CD1c-positive myeloid dendritic cell (primary cell): ENCODE results near the gene CCRL2.
A peak's percentile ranks its signal among the peaks of the same experiment; 100 is the strongest.

Source experiments
- DNase-seq: peaks from one replicate; pipeline ENCODE4 v3.0.0-alpha.2; 2016; ENCODE audit errors: extremely low spot score

The CCRL2 gene

DNA sequence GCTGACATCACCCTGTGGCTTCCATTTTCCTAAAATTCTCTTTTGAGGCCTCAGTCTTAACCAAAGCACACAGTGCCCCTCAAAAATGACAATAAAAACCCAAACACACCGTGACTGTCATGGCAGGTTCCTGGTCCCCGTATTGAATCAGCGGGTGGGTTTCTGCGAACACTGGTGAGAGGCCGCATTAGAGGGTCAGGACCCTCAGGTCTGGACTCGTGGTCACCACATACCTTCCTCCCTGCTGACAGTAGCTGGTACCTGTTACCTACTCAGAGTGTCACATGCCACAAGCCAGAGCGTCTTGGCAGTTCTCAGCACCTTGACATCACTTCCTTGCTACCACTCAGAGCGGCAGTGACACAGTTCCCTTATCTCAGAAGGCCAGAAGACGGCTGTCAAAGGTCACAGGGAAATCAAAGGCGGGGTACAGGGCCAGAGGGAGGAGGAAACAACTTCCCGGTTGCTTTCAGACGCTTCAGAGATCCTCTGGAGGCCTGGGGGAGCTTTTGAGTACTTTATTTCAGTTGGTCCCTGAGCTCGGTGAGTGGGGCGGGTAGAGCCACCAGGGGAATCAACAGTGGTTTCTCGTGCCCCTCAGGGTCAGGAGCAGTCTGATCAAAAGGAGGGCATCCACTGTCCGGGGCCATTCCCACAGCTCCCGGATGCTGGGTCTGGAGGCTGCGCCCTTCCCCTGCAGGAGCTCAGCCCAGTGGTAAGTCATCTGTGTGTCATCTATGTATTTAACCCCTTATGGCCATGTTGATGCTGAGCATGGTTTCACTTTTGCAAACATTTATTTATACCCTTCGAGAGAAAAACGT lies at the start of gene CCRL2, which contains the start of gene CCR5AS:
Gene CCRL2 (plus strand): TSS at position 472 of the 824 bp plus-strand sequence. CDS start 821 bp downstream, outside the sequence.
Gene CCR5AS (minus strand): TSS at position 279 of the 824 bp plus-strand sequence.
- peak; percentile 91 for DNase-seq

- no peak for DNase-seq
Observed at GRCh38 chr3:46358466-46358865, 48.6 kb upstream of the CCRL2 start.

- peak; percentile 69 for DNase-seq
Observed at GRCh38 chr3:46359733-46360493, 47.1 kb upstream of the CCRL2 start.

DNA sequence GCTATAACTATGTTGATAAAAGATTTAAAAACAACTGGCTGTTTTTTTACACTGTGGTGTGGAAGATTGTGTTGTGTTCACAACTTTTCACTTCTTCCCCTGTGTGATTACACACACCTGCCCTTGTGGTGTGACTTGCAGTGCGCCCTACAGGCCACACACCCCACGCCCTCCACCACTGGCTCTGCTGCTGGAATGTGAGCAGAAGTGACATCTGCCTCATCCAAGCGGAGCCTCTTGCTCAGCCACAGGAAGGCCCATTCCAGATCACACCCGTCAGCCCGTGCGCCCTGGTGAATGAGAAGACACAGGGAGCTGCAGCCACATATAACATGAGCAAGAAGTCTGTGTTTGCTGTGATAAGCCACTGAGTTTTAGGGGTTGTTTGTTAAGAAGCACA lies 46.2 kb upstream of the CCRL2 start:
- peak; percentile 64 for DNase-seq

GRCh38 chr3:46361408-46362283 lies 45.4 kb upstream of the CCRL2 start:
- DNase-seq: peak; percentile 84

GRCh38 chr3:46365041-46365440 lies 42.0 kb upstream of the CCRL2 start:
- no peak for DNase-seq

DNA sequence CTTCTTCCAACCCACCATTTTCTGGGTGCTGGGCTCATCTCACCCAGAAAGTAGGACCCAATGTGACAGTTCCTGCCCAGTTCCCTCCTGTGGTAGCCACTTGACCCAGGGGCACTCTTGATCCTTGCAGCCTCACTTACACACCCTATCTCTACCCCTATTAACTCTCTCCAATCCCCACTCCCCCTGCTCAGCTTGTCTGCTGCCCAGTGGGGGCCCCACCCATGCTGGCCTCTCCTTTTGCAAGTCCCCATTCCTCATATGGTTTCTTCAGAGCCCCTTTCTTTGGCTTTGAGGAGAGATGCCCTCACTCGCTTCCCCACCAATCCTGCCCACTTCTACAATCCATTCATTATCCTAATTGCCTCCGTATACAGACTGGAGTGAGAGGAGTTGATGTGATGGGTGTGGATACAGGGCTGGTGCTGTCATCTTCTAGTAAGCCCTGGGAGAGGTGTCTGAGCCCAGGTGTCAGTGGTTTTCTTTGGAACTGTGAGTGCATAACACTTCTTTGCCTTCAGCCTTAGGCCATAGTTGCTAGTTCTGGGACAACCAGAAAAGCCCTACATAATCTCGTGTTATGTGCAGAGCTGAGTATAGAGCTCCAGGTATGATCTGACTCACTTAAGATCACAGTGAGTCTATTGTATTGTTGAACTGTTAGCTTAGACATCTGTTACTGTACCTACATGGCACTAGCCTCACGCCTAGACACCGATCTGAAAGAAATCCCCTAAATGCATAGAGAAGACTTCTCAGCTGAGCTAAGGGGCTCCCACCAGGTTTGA lies 41.1 kb upstream of the CCRL2 start:
- no peak for DNase-seq

- DNase-seq: no peak
Observed at GRCh38 chr3:46367811-46368210, 39.2 kb upstream of the CCRL2 start.

DNA sequence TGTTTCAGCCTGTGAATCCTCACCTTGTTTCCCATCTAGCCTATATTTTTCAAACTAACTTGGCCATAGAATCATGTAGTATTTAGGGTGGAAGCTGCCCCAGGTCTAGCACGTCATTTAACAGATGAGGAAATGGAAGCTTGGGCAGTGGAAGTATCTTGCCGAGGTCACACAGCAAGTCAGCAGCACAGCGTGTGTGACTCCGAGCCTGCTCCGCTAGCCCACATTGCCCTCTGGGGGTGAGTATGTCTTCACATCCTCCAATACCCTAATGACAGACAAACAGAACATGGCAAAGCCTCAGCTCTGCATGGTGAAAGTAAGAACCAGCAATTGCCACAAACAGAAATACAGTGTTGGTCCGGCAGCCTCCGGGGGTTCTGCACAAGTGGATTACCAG lies 38.5 kb upstream of the CCRL2 start:
- DNase-seq: peak; percentile 90

- no peak for DNase-seq
Observed at GRCh38 chr3:46369151-46369550, 37.9 kb upstream of the CCRL2 start.

DNA sequence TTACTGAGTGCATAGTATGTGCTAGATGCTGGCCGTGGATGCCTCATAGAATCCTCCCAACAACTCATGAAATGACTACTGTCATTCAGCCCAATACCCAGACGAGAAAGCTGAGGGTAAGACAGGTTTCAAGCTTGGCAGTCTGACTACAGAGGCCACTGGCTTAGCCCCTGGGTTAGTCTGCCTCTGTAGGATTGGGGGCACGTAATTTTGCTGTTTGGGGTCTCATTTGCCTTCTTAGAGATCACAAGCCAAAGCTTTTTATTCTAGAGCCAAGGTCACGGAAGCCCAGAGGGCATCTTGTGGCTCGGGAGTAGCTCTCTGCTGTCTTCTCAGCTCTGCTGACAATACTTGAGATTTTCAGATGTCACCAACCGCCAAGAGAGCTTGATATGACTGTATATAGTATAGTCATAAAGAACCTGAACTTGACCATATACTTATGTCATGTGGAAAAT lies 37.4 kb upstream of the CCRL2 start:
- peak; percentile 36 for DNase-seq

DNA sequence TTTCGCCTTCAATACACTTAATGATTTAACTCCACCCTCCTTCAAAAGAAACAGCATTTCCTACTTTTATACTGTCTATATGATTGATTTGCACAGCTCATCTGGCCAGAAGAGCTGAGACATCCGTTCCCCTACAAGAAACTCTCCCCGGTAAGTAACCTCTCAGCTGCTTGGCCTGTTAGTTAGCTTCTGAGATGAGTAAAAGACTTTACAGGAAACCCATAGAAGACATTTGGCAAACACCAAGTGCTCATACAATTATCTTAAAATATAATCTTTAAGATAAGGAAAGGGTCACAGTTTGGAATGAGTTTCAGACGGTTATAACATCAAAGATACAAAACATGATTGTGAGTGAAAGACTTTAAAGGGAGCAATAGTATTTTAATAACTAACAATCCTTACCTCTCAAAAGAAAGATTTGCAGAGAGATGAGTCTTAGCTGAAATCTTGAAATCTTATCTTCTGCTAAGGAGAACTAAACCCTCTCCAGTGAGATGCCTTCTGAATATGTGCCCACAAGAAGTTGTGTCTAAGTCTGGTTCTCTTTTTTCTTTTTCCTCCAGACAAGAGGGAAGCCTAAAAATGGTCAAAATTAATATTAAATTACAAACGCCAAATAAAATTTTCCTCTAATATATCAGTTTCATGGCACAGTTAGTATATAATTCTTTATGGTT lies 36.1 kb upstream of the CCRL2 start, which contains the start of gene CCR5:
Gene CCR5 (plus strand): TSS at position 108 of the 680 bp plus-strand sequence. CDS start 1,957 bp downstream, outside the sequence.
- DNase-seq: peak; percentile 42

DNA sequence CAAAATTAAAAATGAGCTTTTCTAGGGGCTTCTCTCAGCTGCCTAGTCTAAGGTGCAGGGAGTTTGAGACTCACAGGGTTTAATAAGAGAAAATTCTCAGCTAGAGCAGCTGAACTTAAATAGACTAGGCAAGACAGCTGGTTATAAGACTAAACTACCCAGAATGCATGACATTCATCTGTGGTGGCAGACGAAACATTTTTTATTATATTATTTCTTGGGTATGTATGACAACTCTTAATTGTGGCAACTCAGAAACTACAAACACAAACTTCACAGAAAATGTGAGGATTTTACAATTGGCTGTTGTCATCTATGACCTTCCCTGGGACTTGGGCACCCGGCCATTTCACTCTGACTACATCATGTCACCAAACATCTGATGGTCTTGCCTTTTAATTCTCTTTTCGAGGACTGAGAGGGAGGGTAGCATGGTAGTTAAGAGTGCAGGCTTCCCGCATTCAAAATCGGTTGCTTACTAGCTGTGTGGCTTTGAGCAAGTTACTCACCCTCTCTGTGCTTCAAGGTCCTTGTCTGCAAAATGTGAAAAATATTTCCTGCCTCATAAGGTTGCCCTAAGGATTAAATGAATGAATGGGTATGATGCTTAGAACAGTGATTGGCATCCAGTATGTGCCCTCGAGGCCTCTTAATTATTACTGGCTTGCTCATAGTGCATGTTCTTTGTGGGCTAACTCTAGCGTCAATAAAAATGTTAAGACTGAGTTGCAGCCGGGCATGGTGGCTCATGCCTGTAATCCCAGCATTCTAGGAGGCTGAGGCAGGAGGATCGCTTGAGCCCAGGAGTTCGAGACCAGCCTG lies 35.3 kb upstream of the CCRL2 start:
- DNase-seq: no peak

GRCh38 chr3:46372492-46373359 lies 34.3 kb upstream of the CCRL2 start:
- DNase-seq: peak; percentile 62

GRCh38 chr3:46374755-46375154 lies 32.3 kb upstream of the CCRL2 start:
- no peak for DNase-seq

DNA sequence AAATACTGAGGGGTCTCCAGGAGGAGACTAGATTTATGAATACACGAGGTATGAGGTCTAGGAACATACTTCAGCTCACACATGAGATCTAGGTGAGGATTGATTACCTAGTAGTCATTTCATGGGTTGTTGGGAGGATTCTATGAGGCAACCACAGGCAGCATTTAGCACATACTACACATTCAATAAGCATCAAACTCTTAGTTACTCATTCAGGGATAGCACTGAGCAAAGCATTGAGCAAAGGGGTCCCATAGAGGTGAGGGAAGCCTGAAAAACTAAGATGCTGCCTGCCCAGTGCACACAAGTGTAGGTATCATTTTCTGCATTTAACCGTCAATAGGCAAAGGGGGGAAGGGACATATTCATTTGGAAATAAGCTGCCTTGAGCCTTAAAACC lies 31.8 kb upstream of the CCRL2 start:
- DNase-seq: no peak

GRCh38 chr3:46375814-46376213 lies 31.2 kb upstream of the CCRL2 start:
- no peak for DNase-seq

DNA sequence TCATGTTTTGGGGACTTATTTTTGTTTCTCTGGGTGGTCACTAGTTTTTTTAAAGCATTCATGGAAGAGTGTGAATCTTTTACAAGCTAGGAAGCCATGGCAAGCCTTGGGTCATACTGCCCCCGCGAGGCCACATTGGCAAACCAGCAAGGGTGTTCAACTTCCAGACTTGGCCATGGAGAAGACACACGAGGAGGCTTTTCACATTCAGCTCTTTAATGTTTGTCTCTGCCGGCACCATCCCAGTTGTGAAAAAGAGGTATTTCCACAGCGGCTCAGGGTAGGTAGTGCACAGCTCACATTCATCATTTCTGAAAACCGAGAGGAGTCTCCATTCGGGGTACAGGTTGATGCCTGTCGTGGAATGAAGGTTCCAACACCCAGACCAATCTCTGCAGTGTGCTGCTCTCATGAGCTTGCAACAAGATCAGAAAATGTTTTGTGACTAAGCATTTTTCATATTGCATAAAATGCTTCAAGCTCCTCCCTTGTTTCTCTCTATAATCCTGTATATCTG lies 28.6 kb upstream of the CCRL2 start:
- DNase-seq: peak; percentile 74
